HG03060 (cell line): ENCODE data around the gene TGFA.

Experiments
- ATAC-seq: cut with Tn5 transposase; IDR thresholded peaks from one replicate; pipeline ENCODE4 v1.9.1; 2021; ENCODE audit warnings: low read depth, moderate number of reproducible peaks; ENCODE audit not compliant: unreplicated experiment

The TGFA gene

GRCh38 chr2:70553584-70554337 lies at the start of gene TGFA:
TGFA (minus strand) TSS chr2:70553826; CDS start chr2:70553767, 59 bp downstream.
- ATAC-seq: no peak

- ATAC-seq: no peak
Measured at GRCh38 chr2:70603066-70603465, 49.4 kb upstream of the TGFA start.

DNA sequence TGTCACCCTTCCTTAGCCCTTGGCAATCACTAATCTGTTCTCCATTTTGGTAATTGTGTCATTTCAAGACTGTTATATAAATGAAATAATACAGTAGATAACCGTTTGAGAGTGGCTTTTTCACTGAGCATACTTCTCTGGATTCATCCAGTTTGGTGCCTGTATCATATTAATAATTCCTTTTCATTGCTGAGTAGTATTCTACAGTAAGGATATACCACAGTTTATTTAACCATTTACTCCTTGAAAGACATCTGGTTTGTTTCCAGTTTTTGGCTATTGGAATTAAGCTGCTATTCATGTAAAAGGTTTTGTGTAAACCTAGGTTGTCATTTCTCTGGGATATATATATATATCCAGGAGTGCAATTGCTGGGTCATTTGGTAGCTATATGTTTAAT lies 44.6 kb upstream of the TGFA start:
- ATAC-seq: no peak

- ATAC-seq: no peak
Measured at GRCh38 chr2:70596739-70597138, 43.1 kb upstream of the TGFA start.

DNA sequence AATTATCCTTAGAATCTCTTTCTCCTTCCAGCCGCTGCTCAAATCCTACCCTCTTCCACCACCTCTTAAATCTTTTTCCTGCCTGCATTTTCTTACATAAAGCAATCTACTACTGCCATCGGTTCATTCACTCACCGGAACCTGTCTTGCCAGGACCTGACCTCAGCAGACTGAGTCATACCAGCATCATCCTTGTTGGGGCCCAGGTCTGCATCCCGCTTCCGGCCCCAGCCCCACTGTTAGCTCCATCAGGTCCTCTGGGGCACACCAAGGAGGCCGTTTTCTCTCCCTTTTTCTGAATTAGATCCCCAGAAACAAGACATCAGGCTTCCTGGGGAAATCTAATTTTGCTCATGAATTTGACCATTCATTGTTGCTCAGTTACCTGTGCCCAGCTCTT lies 42.7 kb upstream of the TGFA start:
- no peak for ATAC-seq

GRCh38 chr2:70583091-70583490 lies 29.5 kb upstream of the TGFA start:
- ATAC-seq: no peak

DNA sequence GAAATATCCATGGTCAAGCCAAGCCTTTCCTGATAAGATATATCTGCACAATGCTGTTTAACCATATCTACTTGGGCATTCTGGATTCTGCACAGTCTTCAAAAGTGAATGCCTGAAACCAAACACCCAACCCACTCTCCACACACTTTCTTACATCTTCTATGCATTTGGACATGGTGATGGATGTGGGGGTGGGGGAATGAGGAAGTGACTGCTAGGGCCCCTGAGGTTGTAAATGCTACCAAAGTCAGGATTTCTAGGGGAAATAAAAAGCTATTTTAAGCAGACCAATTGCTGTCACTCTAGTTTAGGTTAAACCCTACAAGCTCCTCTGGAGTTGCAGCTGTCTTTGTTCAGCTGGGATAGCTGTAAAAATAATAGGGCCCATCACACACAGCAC lies 26.7 kb upstream of the TGFA start:
- ATAC-seq: no peak

GRCh38 chr2:70574618-70575017 lies 21.0 kb upstream of the TGFA start:
- ATAC-seq: no peak

DNA sequence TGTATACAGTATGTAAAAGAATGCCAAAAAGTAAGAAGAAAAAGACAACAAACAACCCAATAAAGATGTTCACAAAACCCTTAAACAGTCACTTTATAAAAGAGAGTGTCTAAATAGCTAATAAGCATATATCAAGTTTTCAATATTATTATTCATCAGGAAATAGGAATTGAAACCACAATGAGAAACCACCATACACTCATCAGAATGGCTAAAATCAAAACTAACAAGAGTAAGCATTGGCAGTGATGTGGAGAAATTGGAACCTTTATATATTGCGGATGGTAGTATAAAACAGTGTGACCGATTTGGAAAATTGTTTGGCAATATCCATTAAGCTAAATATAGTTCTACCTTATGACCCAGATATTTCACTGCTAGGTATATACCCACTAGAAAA lies 20.5 kb upstream of the TGFA start:
- no peak for ATAC-seq

DNA sequence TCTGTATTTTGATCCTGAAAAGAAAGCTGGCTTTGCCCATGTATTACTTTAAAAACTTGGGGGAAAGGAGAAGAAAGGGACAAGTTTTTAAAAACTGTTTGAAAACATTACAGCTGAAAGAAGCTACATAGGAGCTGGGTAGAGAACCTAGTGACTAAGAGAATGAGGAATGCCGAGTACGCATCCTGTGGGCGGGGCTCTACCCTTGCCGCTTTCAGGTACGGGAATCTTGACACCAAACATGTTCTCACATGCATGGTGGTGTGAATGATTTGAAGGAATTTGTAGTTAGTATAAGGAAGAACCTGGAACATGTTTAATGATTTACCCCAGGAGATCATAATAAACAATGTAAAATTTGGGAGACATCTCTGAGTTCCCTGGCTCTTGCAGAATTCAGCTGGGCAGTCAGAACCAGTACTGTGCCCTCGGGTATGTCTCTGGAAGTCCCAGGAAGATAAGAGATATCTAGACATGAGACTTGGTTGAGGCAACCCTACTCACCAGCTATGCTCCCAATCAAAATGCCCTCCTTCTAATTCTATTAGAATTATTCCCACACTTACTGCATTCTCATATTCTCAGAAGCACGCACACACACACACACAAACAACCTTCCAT lies 16.5 kb upstream of the TGFA start:
- no peak for ATAC-seq

GRCh38 chr2:70569559-70569958 lies 15.9 kb upstream of the TGFA start:
- no peak for ATAC-seq

DNA sequence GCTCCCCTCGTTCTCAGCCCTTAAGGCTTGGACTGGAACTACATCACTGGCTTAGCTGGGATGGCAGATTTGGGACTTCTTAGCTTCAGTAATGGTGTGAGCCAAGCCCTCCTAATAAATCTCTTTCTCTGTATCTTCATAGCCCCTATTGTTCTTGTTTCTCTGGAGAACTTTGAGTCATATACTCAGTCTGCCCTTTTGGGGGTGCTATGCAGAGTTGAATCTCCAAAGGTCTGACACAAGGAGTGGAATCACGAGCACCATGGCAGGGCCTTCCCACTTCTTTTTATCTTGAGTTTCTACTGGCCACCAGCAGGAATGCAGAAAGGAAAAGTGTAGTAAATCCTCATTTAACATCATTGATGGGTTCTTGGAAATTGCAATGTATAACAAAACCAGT lies 13.3 kb upstream of the TGFA start:
- ATAC-seq: no peak

DNA sequence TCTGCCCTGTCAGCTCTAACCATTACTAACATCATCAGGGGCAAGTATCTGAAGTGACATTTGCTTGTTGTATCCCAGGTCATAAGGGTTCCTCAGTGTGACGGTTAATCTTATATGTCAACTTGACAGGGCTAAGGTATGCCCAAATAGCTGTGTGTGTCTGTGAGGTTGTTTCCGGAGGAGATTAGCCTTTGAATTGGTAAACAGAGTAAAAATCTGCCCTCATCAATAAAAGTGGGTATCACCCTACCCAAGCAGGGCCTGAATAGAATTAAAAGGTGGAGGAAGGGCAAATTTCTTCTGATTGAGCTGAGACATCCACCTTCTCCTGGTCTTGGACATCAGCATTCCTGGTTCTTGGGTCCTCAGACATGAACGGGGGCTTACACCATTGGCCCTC lies 12.8 kb upstream of the TGFA start:
- ATAC-seq: no peak

- no peak for ATAC-seq
Measured at GRCh38 chr2:70565039-70565731, 11.6 kb upstream of the TGFA start.

DNA sequence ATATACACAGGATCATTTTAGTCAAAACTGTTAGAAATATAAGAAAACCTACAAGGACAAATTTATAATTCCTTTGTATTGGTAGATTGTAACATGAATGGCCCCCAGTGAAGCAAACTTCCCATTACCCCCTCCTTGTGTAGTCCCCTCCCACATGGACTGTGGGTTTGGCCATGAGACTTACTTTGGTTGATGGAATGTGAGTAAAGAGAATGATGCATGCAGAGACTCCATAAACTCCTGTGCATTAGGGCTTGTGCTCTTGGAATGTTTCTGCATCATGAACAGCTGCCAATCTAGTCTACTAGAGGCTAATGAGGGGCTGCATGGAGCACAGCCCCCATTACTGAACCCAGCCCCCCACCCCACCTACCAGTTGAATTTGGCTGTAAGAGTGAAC lies 8.3 kb upstream of the TGFA start:
- no peak for ATAC-seq

GRCh38 chr2:70560442-70560841 lies 6.8 kb upstream of the TGFA start:
- no peak for ATAC-seq

DNA sequence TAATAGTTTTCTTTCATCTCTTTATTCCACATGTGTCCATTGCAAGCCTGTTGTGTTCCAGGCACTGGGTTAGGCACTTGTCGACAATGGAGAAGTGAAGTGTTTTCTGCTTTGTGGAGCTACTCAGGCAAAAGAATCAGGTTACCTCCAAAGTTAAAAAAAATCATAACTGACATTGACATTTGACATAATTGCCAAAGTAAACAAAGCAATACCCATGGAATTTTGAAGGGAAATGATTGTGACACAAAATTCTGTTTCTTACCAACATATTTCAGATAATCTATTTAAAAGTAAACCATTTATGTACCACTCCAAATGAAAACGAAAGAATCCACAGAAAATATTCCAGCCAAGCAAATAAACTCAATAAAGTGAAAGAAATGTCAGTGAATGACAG lies 6.4 kb upstream of the TGFA start:
- ATAC-seq: no peak

DNA sequence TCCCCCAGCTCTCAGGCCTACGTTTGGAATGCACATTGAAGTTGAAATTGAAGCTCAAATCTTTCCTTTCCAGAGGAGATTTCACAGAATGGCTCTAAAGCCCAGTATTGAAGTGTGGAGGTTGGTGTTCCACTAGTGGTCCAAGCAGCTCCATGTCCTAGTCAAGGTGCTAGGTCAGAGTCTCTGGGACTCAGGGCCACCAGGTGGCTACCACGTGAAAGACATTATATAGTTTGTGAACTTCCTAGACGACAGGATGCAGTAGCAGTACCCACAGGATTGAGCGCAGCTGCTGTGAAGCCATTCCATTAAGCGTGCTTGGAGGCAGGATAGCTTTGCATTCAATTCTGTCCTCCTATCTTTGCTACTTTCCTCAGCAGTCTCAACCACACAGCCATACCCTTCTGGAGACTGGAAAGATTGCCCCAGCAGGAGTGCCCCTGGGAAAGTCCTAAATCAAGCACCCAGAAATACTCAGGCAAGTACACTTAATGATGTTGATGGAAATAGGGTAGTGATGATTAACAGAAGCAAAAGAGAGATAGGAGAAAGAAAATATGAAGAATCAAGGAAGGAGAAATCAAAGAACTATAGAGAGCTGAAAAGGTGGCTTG lies 4.7 kb upstream of the TGFA start:
- ATAC-seq: no peak

DNA sequence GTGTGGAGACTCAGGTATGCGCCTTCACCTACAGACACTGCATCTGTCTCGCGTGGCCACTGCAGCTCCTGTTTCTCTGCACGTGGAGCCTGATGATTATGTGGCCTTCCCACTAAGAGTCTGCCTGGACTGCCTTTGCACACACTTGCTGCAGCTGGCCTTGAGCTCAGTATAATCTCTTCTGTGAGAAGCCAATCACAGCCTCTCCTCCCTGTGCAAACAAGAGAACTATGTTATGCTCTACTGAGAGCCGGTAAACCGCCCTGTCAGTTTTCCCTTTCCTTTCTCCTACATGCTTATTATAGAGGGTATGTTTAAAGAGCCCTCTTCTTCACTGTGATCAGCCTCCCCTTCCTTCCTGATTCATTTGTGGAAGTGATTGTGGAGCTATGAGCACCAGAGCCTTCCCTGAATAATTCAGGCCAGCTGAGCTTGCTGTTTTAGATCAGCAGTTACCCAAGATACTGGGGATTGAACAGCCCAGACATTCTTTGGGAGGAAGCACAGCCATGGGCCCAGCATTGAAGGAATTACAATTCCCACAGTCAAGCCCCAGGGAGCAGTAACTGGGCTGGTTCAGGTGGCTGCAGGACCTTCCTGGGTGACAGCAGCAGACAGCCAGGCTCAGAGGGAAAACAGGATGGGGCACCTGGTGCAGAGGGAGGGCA lies 3.7 kb upstream of the TGFA start:
- ATAC-seq: no peak

GRCh38 chr2:70556608-70557007 lies 3.0 kb upstream of the TGFA start:
- ATAC-seq: no peak

GRCh38 chr2:70554338-70554892 lies 789 bp upstream of the TGFA start:
- no peak for ATAC-seq
